ENCODE data around the gene IQCH.

Gene IQCH

GRCh38 chr15:67506775-67507747, 252.5 kb downstream of the IQCH start:
- DNase-seq, result no peak

- no peak for DNase-seq
These were observed 253.8 kb downstream of the IQCH start for GRCh38 chr15:67508407-67508806.

GRCh38 chr15:67509918-67510317, 255.3 kb downstream of the IQCH start:
- DNase-seq, result peak; percentile 76

- DNase-seq, result no peak
These were observed 256.1 kb downstream of the IQCH start for GRCh38 chr15:67510597-67511190.

GRCh38 chr15:67511606-67512005, 257.0 kb downstream of the IQCH start:
- no peak for DNase-seq

- no peak for DNase-seq
These were observed 257.6 kb downstream of the IQCH start for GRCh38 chr15:67512140-67512539.

GRCh38 chr15:67512933-67513714, 258.5 kb downstream of the IQCH start:
- DNase-seq, result no peak

- no peak for DNase-seq
These were observed 260.5 kb downstream of the IQCH start for GRCh38 chr15:67515090-67515489.

GRCh38 chr15:67515557-67515956, 261.0 kb downstream of the IQCH start:
- DNase-seq, result no peak

GRCh38 chr15:67520321-67521028, 265.9 kb downstream of the IQCH start:
- peak; percentile 55 for DNase-seq

GRCh38 chr15:67521029-67521782, 266.6 kb downstream of the IQCH start, which contains the start of gene C15orf61:
Gene C15orf61 (plus strand): TSS chr15:67521131. CDS start chr15:67521249, 118 bp downstream.
- DNase-seq, result peak; percentile 88

GRCh38 chr15:67521783-67522568, 267.4 kb downstream of the IQCH start:
- peak; percentile 33 for DNase-seq

GRCh38 chr15:67523330-67523729, 268.7 kb downstream of the IQCH start:
- no peak for DNase-seq

GRCh38 chr15:67524235-67524634, 269.6 kb downstream of the IQCH start:
- DNase-seq, result no peak

GRCh38 chr15:67528513-67528912, 273.9 kb downstream of the IQCH start:
- DNase-seq, result no peak

- peak; percentile 25 for DNase-seq
These were observed 276.9 kb downstream of the IQCH start for GRCh38 chr15:67531379-67531914.

GRCh38 chr15:67533873-67534272, 279.3 kb downstream of the IQCH start:
- DNase-seq, result no peak

- DNase-seq, result no peak
These were observed 279.8 kb downstream of the IQCH start for GRCh38 chr15:67534360-67534759.

- no peak for DNase-seq
These were observed 283.2 kb downstream of the IQCH start for GRCh38 chr15:67537771-67538170.
